HepG2 (cell line): Measurements from ENCODE around the gene GRIN2C. TPM values are rescaled to one million over a fixed set of nuclear protein-coding genes. Genes with fewer than 3 reads are reported as not detected.

Experiments used
- ATAC-seq: fragments of 200-7000 bp; cut with Tn5 transposase; 3 replicates; pipeline ENCODE4 v1.9.1; 2020; ENCODE audit warnings: mild to moderate bottlenecking, moderate library complexity
- BruUV-seq: library from RNA; stranded (reverse); fragments of 400-500 nt; replicated peaks from 2 replicates; lab custom pipeline; 2021; lab: Mats Ljungman, UMichigan
- CTCF ChIA-PET: fragments of 300-600 bp; formaldehyde crosslinking; extraction: SDS; loops from one replicate; lab custom pipeline; 2021; ENCODE audit warnings: low total read pairs, inconsistent platforms, low intra/inter-chr PET ratio; lab: Yijun Ruan, JAX
- POLR2A ChIA-PET: fragments of 350-600 bp; sonication (Branson Sonifier 250); formaldehyde crosslinking; loops from one replicate; lab custom pipeline; 2020; ENCODE audit warnings: antibody characterized with exemption, inconsistent platforms; lab: Yijun Ruan, JAX
- DNase-seq: peaks from one replicate; pipeline ENCODE4 v3.0.0-alpha.2; 2015; ENCODE audit warnings: low spot score
- FAIRE-seq: peaks from 3 replicates; lab custom pipeline; 2011; peaks lifted over from hg19 to GRCh38; lab: Jason Lieb, UNC
- H2AFZ ChIP-seq: one replicate; pipeline ENCODE4 v1.6.1; 2011; ENCODE audit warnings: low read length, inconsistent platforms
- H3K27ac ChIP-seq: fragments of 300-600 bp; 3 replicates; pipeline ENCODE4 v1.8.0; 2011; ENCODE audit warnings: mixed run types, mild to moderate bottlenecking, mixed read lengths, low read length, inconsistent platforms; ENCODE audit not compliant: insufficient read depth; ENCODE audit errors: extremely low read length
- H3K27me3 ChIP-seq, 2 experiments: fragments of 200-600 bp in 1 of 2; 2 replicates in 1 of 2; 3 replicates in 1 of 2; pipeline versions ENCODE4 v1.6.0 to v1.8.0; 2011; ENCODE audit warnings: low read length in 2 of 2, mild to moderate bottlenecking in 2 of 2, moderate library complexity in 2 of 2, inconsistent platforms in 1 of 2; ENCODE audit not compliant: insufficient read depth in 2 of 2, control insufficient read depth in 1 of 2
- H3K36me3 ChIP-seq, 2 experiments: fragments of 200-600 bp in 1 of 2; replicated peaks in 1 of 2; 2 replicates in 1 of 2; 3 replicates in 1 of 2; pipeline versions ENCODE4 v1.5.1 to v1.8.0; 2011; ENCODE audit warnings: low read length in 2 of 2, inconsistent platforms in 1 of 2; ENCODE audit not compliant: insufficient read depth in 2 of 2, control insufficient read depth in 1 of 2
- H3K4me1 ChIP-seq: 2 replicates; pipeline ENCODE4 v1.5.1; 2012; ENCODE audit warnings: low read length, inconsistent platforms; ENCODE audit not compliant: insufficient read depth
- H3K4me2 ChIP-seq: 2 replicates; pipeline ENCODE4 v1.6.0; 2011; ENCODE audit warnings: low read depth, low read length, inconsistent platforms
- H3K4me3 ChIP-seq, 3 experiments: fragments of 200-600 bp in 1 of 3; sonication (generic), shearing (Covaris generic) in 1 of 3; replicated peaks in 1 of 3; 2 replicates each; pipeline ENCODE4 v1.5.1; 2011 to 2016; ENCODE audit warnings: low read length in 3 of 3, inconsistent platforms in 2 of 3, low read depth in 2 of 3, mild to moderate bottlenecking in 2 of 3, control low read depth in 1 of 3, mixed read lengths in 1 of 3; ENCODE audit not compliant: insufficient read depth in 1 of 3
- H3K79me2 ChIP-seq: one replicate; pipeline ENCODE4 v1.6.1; 2011; ENCODE audit warnings: low read length, inconsistent platforms; ENCODE audit not compliant: insufficient read depth
- H3K9ac ChIP-seq: 2 replicates; pipeline ENCODE4 v1.6.0; 2011; ENCODE audit warnings: mild to moderate bottlenecking, low read depth, low read length, inconsistent platforms; ENCODE audit not compliant: insufficient read depth
- H3K9me3 ChIP-seq: 2 replicates; pipeline ENCODE4 v1.5.1; 2012; ENCODE audit warnings: mild to moderate bottlenecking, low read length
- H4K20me1 ChIP-seq: 2 replicates; pipeline ENCODE4 v1.6.0; 2011; ENCODE audit warnings: inconsistent platforms, mild to moderate bottlenecking, low read length, moderate library complexity; ENCODE audit not compliant: insufficient read depth
- FOXA3 ChIP-seq: IDR thresholded peaks from 2 replicates; pipeline ENCODE4 v1.6.1; 2016; ENCODE audit warnings: missing genetic modification reagents, missing compliant biosample characterization
- HNRNPH1 ChIP-seq: fragments of 200-400 bp; formaldehyde crosslinking; optimal IDR thresholded peaks from 2 replicates; pipeline ENCODE3; 2017; ENCODE audit warnings: mild to moderate bottlenecking, low read depth, low read length
- MATR3 ChIP-seq: sonication (generic); formaldehyde crosslinking; IDR thresholded peaks from 2 replicates; pipeline ENCODE4 v1.4.0; 2020; ENCODE audit warnings: missing genetic modification reagents
- NRL ChIP-seq: sonication (generic); formaldehyde crosslinking; IDR thresholded peaks from 2 replicates; pipeline ENCODE4 v1.5.0; 2020; ENCODE audit warnings: missing genetic modification reagents, mild to moderate bottlenecking, moderate library complexity, borderline replicate concordance
- PHF21A ChIP-seq: sonication (generic); formaldehyde crosslinking; IDR thresholded peaks from 2 replicates; pipeline ENCODE4 v1.5.0; 2020; ENCODE audit warnings: mild to moderate bottlenecking, missing genetic modification reagents
- PHF5A ChIP-seq: IDR thresholded peaks from one replicate; pipeline ENCODE4 v1.6.1; 2018; ENCODE audit warnings: low read depth, missing genetic modification reagents; ENCODE audit not compliant: unreplicated experiment
- PITX1 ChIP-seq: sonication (generic); formaldehyde crosslinking; IDR thresholded peaks from 2 replicates; pipeline ENCODE4 v1.5.1; 2020; ENCODE audit warnings: mild to moderate bottlenecking, missing genetic modification reagents
- SP5 ChIP-seq: IDR thresholded peaks from 2 replicates; pipeline ENCODE4 v1.6.1; 2016; ENCODE audit warnings: low read depth, borderline replicate concordance
- TMF1 ChIP-seq: sonication (generic); formaldehyde crosslinking; IDR thresholded peaks from 2 replicates; pipeline ENCODE4 v1.8.1; 2022; ENCODE audit warnings: low read depth, missing genetic modification reagents
- ZFP90 ChIP-seq: sonication (generic); formaldehyde crosslinking; IDR thresholded peaks from 2 replicates; pipeline ENCODE4 v1.8.0; 2022; ENCODE audit warnings: missing genetic modification reagents, mild to moderate bottlenecking, inconsistent platforms, borderline replicate concordance
- ZNF746 ChIP-seq: sonication (generic); formaldehyde crosslinking; IDR thresholded peaks from 2 replicates; pipeline ENCODE4 v1.8.0; 2022; ENCODE audit warnings: mild to moderate bottlenecking, missing genetic modification reagents
- ZNF850 ChIP-seq: sonication (generic); formaldehyde crosslinking; conservative IDR thresholded peaks from 2 replicates; pipeline ENCODE4 v1.9.0; 2021; ENCODE audit warnings: mild to moderate bottlenecking, missing genetic modification reagents
- WGBS: methylation state at CpG from one replicate; pipeline ENCODE4 v1.1.6; 2017; ENCODE audit warnings: low lambda C conversion rate; 5-methylcytosine and 5-hydroxymethylcytosine counted together
- in situ Hi-C: cut with HindIII; loops from 2 replicates; pipeline ENCODE4 v1.10.0; 2017; ENCODE audit warnings: low pct_unique_long_range_greater_than_20kb; ENCODE audit not compliant: extremely low pct_ligation_motif_present
- intact Hi-C: fragments of 100-400 bp; cut with micrococcal nuclease; formaldehyde crosslinking; loops from one replicate; pipeline ENCODE4 v1.10.0; 2022; ENCODE audit not compliant: unreplicated experiment
- polyA plus RNA-seq, 8 experiments: library from polyadenylated mRNA; depleted of rRNA in 3 of 8; stranded (reverse) in 7 of 8; unstranded in 1 of 8; fragments of >200 nt; fragmentation: Illumina TruSeq in 4 of 8; extraction: Trizol in 4 of 8; gene quantifications; 2 replicates each; pipeline versions ENCODE4 v1.2.1 to v1.2.3, GENCODE V29; 2011 to 2016; ENCODE audit warnings: low read depth in 4 of 8, missing spikeins in 1 of 8, mixed read lengths in 1 of 8; ENCODE audit not compliant: insufficient read depth in 1 of 8
- total RNA-seq, 5 experiments: library from RNA; depleted of rRNA; stranded (reverse); fragments of >200 nt; fragmentation: Illumina TruSeq; extraction: Trizol; gene quantifications; 2 replicates each; pipeline ENCODE4 v1.2.3, GENCODE V29; 2016; ENCODE audit warnings: low read depth in 1 of 5
- TF ChIP-seq, protein P1 (sequence below), 2 experiments: IDR thresholded peaks; 2 replicates each; pipeline ENCODE4 v1.6.1; 2011 to 2012; ENCODE audit warnings: low read length in 2 of 2, borderline replicate concordance in 1 of 2, low read depth in 1 of 2, mild to moderate bottlenecking in 1 of 2, moderate library complexity in 1 of 2
- TF ChIP-seq, protein P2 (sequence below): sonication (generic); formaldehyde crosslinking; IDR thresholded peaks from 2 replicates; pipeline ENCODE4 v1.9.0; 2021; ENCODE audit warnings: missing genetic modification reagents, borderline replicate concordance
- TF ChIP-seq, protein P3 (sequence below): sonication (generic); formaldehyde crosslinking; IDR thresholded peaks from 2 replicates; pipeline ENCODE4 v1.8.1; 2023; ENCODE audit warnings: mild to moderate bottlenecking, missing genetic modification reagents, borderline replicate concordance

Gene GRIN2C
- total and polyA plus RNA-seq, 2 of the 13 experiments (the other 11 are each of a cell fraction or from before 2014, with no cell fraction given): 0.03 to 0.11 TPM

DNA sequence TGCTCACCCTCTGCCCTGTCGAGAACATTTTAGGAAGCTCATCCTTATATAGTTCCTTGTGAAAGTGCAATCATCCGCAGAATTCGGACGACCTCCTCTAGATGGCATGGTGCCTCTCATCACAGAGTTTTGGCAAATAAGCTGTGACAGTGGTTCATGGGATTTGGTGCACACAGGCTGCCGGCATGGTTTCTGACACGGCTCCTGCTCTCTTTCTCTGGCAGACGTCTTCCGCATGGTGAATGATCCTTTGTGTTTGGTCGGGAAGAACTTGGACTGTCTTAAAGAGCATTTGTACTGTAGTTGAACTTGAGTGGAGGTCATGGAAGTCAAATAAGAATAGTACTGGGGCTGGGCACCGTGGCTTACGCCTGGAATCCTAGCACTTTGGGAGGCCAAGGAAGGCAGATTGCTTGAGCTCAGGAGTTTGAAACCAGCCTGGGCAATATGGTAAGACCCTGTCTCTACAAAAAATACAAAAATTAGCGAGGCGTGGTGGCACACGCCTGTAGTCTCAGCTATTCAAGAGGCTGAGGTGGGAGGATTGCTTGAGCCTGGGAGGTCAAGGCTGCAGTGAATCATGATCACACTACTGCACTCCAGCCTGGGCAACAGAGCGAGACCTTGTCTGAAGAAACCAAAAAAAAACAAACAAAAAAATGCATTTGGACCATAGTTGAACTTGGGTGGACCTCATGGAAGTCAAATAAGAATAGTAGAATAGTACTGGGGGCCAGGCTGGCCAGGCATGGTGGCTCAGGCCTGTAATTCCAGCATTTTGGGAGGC, 48.8 kb downstream of the GRIN2C start (continued):
- TF ChIP-seq, protein P1, sequence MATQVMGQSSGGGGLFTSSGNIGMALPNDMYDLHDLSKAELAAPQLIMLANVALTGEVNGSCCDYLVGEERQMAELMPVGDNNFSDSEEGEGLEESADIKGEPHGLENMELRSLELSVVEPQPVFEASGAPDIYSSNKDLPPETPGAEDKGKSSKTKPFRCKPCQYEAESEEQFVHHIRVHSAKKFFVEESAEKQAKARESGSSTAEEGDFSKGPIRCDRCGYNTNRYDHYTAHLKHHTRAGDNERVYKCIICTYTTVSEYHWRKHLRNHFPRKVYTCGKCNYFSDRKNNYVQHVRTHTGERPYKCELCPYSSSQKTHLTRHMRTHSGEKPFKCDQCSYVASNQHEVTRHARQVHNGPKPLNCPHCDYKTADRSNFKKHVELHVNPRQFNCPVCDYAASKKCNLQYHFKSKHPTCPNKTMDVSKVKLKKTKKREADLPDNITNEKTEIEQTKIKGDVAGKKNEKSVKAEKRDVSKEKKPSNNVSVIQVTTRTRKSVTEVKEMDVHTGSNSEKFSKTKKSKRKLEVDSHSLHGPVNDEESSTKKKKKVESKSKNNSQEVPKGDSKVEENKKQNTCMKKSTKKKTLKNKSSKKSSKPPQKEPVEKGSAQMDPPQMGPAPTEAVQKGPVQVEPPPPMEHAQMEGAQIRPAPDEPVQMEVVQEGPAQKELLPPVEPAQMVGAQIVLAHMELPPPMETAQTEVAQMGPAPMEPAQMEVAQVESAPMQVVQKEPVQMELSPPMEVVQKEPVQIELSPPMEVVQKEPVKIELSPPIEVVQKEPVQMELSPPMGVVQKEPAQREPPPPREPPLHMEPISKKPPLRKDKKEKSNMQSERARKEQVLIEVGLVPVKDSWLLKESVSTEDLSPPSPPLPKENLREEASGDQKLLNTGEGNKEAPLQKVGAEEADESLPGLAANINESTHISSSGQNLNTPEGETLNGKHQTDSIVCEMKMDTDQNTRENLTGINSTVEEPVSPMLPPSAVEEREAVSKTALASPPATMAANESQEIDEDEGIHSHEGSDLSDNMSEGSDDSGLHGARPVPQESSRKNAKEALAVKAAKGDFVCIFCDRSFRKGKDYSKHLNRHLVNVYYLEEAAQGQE (IDR thresholded peaks at IDR 0.05; ENCODE audit: borderline replicate concordance in 1 of 2, low read depth in 1 of 2, low read length in 2 of 2): no peak
- TF ChIP-seq PHF21A (CRISPR knock-in tag): no peak
- TF ChIP-seq SP5 (CRISPR knock-in tag): no peak
- TF ChIP-seq PITX1 (CRISPR knock-in tag): no peak

DNA sequence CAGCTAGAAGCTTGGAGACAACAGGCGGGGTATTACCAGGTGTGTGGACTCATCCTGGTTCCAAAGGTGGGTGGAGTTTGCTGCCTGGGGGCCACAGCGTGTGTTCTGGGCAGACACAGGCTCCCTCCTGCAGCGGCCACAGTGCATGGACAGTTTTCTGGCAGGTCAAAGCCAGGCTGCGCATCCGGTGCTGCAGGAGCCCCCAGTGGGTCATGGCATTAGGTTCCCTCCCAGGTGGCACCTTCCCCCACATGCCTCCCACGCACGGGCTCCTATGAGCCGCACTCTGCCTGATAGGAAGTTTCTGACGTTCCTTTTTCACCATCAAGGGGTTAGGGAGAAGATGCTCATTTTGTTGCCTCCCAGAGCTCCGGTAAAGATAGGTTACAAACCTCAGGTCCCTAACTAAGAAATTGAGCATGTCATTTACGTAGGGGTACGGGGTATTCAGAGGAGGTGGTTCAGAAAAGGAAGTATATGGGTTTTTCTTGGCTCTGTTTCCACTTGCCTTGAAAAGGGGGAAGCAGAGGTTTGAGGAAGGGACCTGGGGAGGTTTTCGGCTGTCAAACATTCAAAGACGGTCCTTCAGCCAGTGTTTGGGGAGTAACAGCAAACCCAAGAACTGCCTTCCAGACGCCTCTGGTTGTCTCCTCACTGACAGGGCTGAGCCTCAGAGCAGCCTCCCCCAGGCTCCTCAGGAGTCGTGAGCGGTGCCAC, 50.8 kb downstream of the GRIN2C start:
- H2AFZ ChIP-seq: no peak overlapping the region
- H3K4me3 ChIP-seq: no peak overlapping the region
- no peak overlapping the region for H3K4me2 ChIP-seq
- 92% methylated on average over 12 of the region's 17 CpGs for WGBS
- CTCF ChIA-PET: no interaction called here
- no peak overlapping the region for H3K9ac ChIP-seq
- H3K27ac ChIP-seq: no peak overlapping the region
- ATAC-seq (no peak), DNase-seq (no peak), FAIRE-seq (no peak)
- no peaks in the 10 kb centered on the region for H3K27me3 ChIP-seq
- no peaks in the 10 kb centered on the region for H3K9me3 ChIP-seq
- peaks cover 0 to 1% of the 10 kb centered on the region in 2 experiments; a peak in 2 of 5 replicates for H3K36me3 ChIP-seq
- H4K20me1 ChIP-seq: no peaks in the 10 kb centered on the region
- peaks cover 6% of the 10 kb centered on the region for H3K4me1 ChIP-seq
- intact Hi-C loops: no loop called here
- BruUV-seq: no TSS peak
- no peaks in the 10 kb centered on the region for H3K79me2 ChIP-seq
- in situ Hi-C loops: no loop called here
- POLR2A ChIA-PET: no interaction called here
- no peak for TF ChIP-seq FOXA3 (CRISPR knock-in tag)
- no peak for TF ChIP-seq NRL (CRISPR knock-in tag)
- no peak for TF ChIP-seq ZFP90 (CRISPR knock-in tag)
- no peak for TF ChIP-seq ZNF746 (CRISPR knock-in tag)
- TF ChIP-seq MATR3: no peak
- TF ChIP-seq, protein P2, sequence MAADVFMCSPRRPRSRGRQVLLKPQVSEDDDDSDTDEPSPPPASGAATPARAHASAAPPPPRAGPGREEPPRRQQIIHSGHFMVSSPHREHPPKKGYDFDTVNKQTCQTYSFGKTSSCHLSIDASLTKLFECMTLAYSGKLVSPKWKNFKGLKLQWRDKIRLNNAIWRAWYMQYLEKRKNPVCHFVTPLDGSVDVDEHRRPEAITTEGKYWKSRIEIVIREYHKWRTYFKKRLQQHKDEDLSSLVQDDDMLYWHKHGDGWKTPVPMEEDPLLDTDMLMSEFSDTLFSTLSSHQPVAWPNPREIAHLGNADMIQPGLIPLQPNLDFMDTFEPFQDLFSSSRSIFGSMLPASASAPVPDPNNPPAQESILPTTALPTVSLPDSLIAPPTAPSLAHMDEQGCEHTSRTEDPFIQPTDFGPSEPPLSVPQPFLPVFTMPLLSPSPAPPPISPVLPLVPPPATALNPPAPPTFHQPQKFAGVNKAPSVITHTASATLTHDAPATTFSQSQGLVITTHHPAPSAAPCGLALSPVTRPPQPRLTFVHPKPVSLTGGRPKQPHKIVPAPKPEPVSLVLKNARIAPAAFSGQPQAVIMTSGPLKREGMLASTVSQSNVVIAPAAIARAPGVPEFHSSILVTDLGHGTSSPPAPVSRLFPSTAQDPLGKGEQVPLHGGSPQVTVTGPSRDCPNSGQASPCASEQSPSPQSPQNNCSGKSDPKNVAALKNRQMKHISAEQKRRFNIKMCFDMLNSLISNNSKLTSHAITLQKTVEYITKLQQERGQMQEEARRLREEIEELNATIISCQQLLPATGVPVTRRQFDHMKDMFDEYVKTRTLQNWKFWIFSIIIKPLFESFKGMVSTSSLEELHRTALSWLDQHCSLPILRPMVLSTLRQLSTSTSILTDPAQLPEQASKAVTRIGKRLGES (CRISPR knock-in tag): no peak
- TF ChIP-seq PHF5A (CRISPR knock-in tag): no peak
- no peak for TF ChIP-seq HNRNPH1
- TF ChIP-seq ZNF850 (CRISPR knock-in tag): no peak
- no peak for TF ChIP-seq TMF1 (CRISPR knock-in tag)
- TF ChIP-seq, protein P3, sequence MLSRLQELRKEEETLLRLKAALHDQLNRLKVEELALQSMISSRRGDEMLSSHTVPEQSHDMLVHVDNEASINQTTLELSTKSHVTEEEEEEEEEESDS (CRISPR knock-in tag): no peak
